NCI-H226 (cell line): Measurements from ENCODE around the gene GSG1L.

Experiments used
- DNase-seq: peaks from one replicate; pipeline ENCODE4 v3.0.0-alpha.2; 2015

The GSG1L gene

GRCh38 chr16:27767971-27768591 lies 295.4 kb downstream of the GSG1L start:
- no peak for DNase-seq

GRCh38 chr16:27767081-27767480 lies 296.4 kb downstream of the GSG1L start:
- DNase-seq = no peak

- no peak for DNase-seq
These were observed 297.1 kb downstream of the GSG1L start for GRCh38 chr16:27766236-27766925.

GRCh38 chr16:27764869-27765675 lies 298.4 kb downstream of the GSG1L start:
- DNase-seq = no peak

GRCh38 chr16:27764427-27764826 lies 299.1 kb downstream of the GSG1L start:
- no peak for DNase-seq

GRCh38 chr16:27762441-27762840 lies 301.1 kb downstream of the GSG1L start:
- peak; percentile 9 for DNase-seq

GRCh38 chr16:27761816-27762215 lies 301.7 kb downstream of the GSG1L start:
- DNase-seq = no peak

GRCh38 chr16:27760789-27761176 lies 302.7 kb downstream of the GSG1L start:
- DNase-seq = no peak

GRCh38 chr16:27759967-27760788 lies 303.3 kb downstream of the GSG1L start:
- DNase-seq = no peak

- DNase-seq = no peak
These were observed 304.1 kb downstream of the GSG1L start for GRCh38 chr16:27759301-27759871.

- DNase-seq = no peak
These were observed 305.0 kb downstream of the GSG1L start for GRCh38 chr16:27758544-27758943.

GRCh38 chr16:27756206-27756970 lies 307.1 kb downstream of the GSG1L start:
- no peak for DNase-seq

- DNase-seq = no peak
These were observed 308.5 kb downstream of the GSG1L start for GRCh38 chr16:27754788-27755690.

GRCh38 chr16:27753563-27753962 lies 310.0 kb downstream of the GSG1L start:
- DNase-seq = no peak

- DNase-seq = no peak
These were observed 311.3 kb downstream of the GSG1L start for GRCh38 chr16:27752241-27752640.

GRCh38 chr16:27751676-27752075 lies 311.8 kb downstream of the GSG1L start:
- DNase-seq = no peak

- DNase-seq = no peak
These were observed 312.3 kb downstream of the GSG1L start for GRCh38 chr16:27751233-27751632.

- no peak for DNase-seq
These were observed 313.6 kb downstream of the GSG1L start for GRCh38 chr16:27749946-27750345.

GRCh38 chr16:27749547-27749875 lies 314.0 kb downstream of the GSG1L start:
- DNase-seq = no peak

GRCh38 chr16:27748868-27749546 lies 314.5 kb downstream of the GSG1L start:
- DNase-seq = peak; percentile 80
